Measurements from ENCODE around the gene GSTM2.

DNA sequence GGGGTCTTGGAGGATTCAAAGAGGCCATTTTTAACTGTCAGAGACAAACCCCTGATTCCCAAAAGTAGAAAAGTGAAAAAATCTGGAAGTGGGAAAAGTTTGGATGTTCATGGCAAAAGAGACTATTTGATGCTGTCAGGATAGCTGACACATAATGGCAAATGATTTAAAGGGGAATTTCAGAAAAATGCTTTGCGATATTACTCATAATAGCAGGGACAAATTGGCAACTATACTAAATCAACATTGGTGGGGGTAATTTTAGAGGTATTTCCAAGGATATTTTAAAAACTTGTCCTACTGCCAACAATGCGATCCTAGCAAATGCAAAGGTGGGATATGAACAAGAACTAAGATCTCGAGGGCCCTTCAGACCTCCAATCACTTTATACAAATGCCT lies 17.2 kb upstream of the GSTM2 start:
- TF ChIP-seq CREB5 (CRISPR knock-in tag; IDR thresholded peaks at IDR 0.05; ENCODE audit: low read depth) (no peak), ZNF8 (CRISPR knock-in tag; IDR thresholded peaks at IDR 0.05) (no peak), ZFP3 (CRISPR knock-in tag; IDR thresholded peaks at IDR 0.05) (no peak), PATZ1 (CRISPR knock-in tag; IDR thresholded peaks at IDR 0.05; ENCODE audit: borderline replicate concordance) (no peak), ARNTL (CRISPR knock-in tag; IDR thresholded peaks at IDR 0.05; ENCODE audit: borderline replicate concordance, low read depth) (no peak), PPARA (CRISPR knock-in tag; IDR thresholded peaks at IDR 0.05; ENCODE audit: borderline replicate concordance) (no peak), OSR1 (CRISPR knock-in tag; IDR thresholded peaks at IDR 0.05) (no peak), TCF4 (CRISPR knock-in tag; IDR thresholded peaks at IDR 0.05; ENCODE audit: borderline replicate concordance) (no peak), POU6F1 (CRISPR knock-in tag; IDR thresholded peaks at IDR 0.05; ENCODE audit: borderline replicate concordance, low read depth) (no peak)

Measured in SK-N-SH treated with all-trans-retinoic acid at 6 μM for 48 hours (cell line).